CD14-positive monocyte (primary cell): ENCODE measurements around the gene RNASEL. TPM values are rescaled to one million over a fixed set of nuclear protein-coding genes. Genes with fewer than 3 reads are reported as not detected.

Experiments
- DNase-seq, 3 donors: peaks; one replicate each; pipeline ENCODE4 v3.0.0-alpha.2; 2011 to 2022
- H2AFZ ChIP-seq: 2 replicates; pipeline ENCODE4 v1.6.0; 2012; ENCODE audit warnings: mild to moderate bottlenecking, low read depth, low read length, inconsistent platforms; ENCODE audit not compliant: insufficient read depth, poor library complexity, severe bottlenecking
- H3K27ac ChIP-seq, 2 donors: 1 replicate in 1 of 2; 2 replicates in 1 of 2; pipeline ENCODE4 v1.5.1; 2012 to 2013; ENCODE audit warnings: low read length in 2 of 2, control low read depth in 1 of 2, inconsistent platforms in 1 of 2, low read depth in 1 of 2, mild to moderate bottlenecking in 1 of 2
- H3K27me3 ChIP-seq, 2 donors: one replicate each; pipeline versions ENCODE4 v1.6.0 to v1.6.1; 2011 to 2013; ENCODE audit warnings: low read length in 2 of 2; ENCODE audit not compliant: control insufficient read depth in 2 of 2, insufficient read depth in 2 of 2
- H3K36me3 ChIP-seq, 2 donors: replicated peaks in 1 of 2; 1 replicate in 1 of 2; 2 replicates in 1 of 2; pipeline versions ENCODE4 v1.5.1 to v1.6.1; 2012 to 2013; ENCODE audit warnings: low read length in 2 of 2, control low read depth in 1 of 2, inconsistent platforms in 1 of 2, mild to moderate bottlenecking in 1 of 2; ENCODE audit not compliant: insufficient read depth in 2 of 2, control insufficient read depth in 1 of 2
- H3K4me1 ChIP-seq, 2 donors: 1 replicate in 1 of 2; 2 replicates in 1 of 2; pipeline versions ENCODE4 v1.5.1 to v1.6.1; 2012 to 2013; ENCODE audit warnings: low read length in 2 of 2, control low read depth in 1 of 2, inconsistent platforms in 1 of 2, mild to moderate bottlenecking in 1 of 2, moderate library complexity in 1 of 2; ENCODE audit not compliant: insufficient read depth in 2 of 2, control insufficient read depth in 1 of 2
- H3K4me2 ChIP-seq: replicated peaks from 2 replicates; pipeline ENCODE3; 2012; ENCODE audit warnings: low read length, moderate library complexity, mild to moderate bottlenecking; ENCODE audit not compliant: poor library complexity, severe bottlenecking; ENCODE audit errors: extremely low read depth
- H3K4me3 ChIP-seq, 3 experiments: fragments of 200-600 bp in 1 of 3; sonication (generic) in 1 of 3; replicated peaks in 1 of 3; 1 replicate in 2 of 3; 2 replicates in 1 of 3; pipeline ENCODE4 v1.5.1; 2011 to 2013; ENCODE audit warnings: low read length in 3 of 3, mild to moderate bottlenecking in 3 of 3, control low read depth in 2 of 3, low read depth in 2 of 3, inconsistent platforms in 1 of 3, moderate library complexity in 1 of 3
- H3K79me2 ChIP-seq: 2 replicates; pipeline ENCODE4 v1.6.0; 2012; ENCODE audit warnings: mild to moderate bottlenecking, control low read depth, inconsistent platforms, low read length, moderate library complexity; ENCODE audit not compliant: insufficient read depth
- H3K9ac ChIP-seq: 2 replicates; pipeline ENCODE4 v1.6.0; 2017; ENCODE audit warnings: low read length, mild to moderate bottlenecking; ENCODE audit not compliant: insufficient read depth, poor library complexity, severe bottlenecking
- H3K9me3 ChIP-seq, 2 donors: replicated peaks in 1 of 2; 1 replicate in 1 of 2; 2 replicates in 1 of 2; pipeline versions ENCODE4 v1.5.1 to v1.6.1; 2012 to 2013; ENCODE audit warnings: low read length in 2 of 2, control low read depth in 1 of 2; ENCODE audit not compliant: control insufficient read depth in 1 of 2, insufficient read depth in 1 of 2
- H4K20me1 ChIP-seq: 2 replicates; pipeline ENCODE4 v1.6.0; 2012; ENCODE audit warnings: mild to moderate bottlenecking, low read length, control low read depth, moderate library complexity; ENCODE audit not compliant: insufficient read depth
- H3K27ac Mint-ChIP-seq, 7 donors: one replicate each; pipeline ENCODE4 v1.8.0; 2020; ENCODE audit warnings: mild to moderate bottlenecking in 7 of 7, mixed read lengths in 7 of 7, moderate library complexity in 6 of 7, inconsistent platforms in 2 of 7
- H3K27me3 Mint-ChIP-seq, 3 donors: one replicate each; pipeline ENCODE4 v1.8.0; 2021 to 2022; ENCODE audit warnings: low read depth in 3 of 3, mild to moderate bottlenecking in 3 of 3, mixed read lengths in 3 of 3, moderate library complexity in 3 of 3, inconsistent platforms in 1 of 3
- H3K36me3 Mint-ChIP-seq, 2 donors: one replicate each; pipeline ENCODE4 v1.8.0; 2020; ENCODE audit warnings: mixed read lengths in 2 of 2, inconsistent platforms in 1 of 2, mild to moderate bottlenecking in 1 of 2
- H3K4me1 Mint-ChIP-seq: one replicate; pipeline ENCODE4 v1.8.0; 2020; ENCODE audit warnings: mild to moderate bottlenecking, mixed read lengths
- H3K4me3 Mint-ChIP-seq, 2 donors: one replicate each; pipeline ENCODE4 v1.8.0; 2020; ENCODE audit warnings: mild to moderate bottlenecking in 2 of 2, mixed read lengths in 2 of 2, moderate library complexity in 1 of 2
- H3K9me3 Mint-ChIP-seq, 7 donors: one replicate each; pipeline ENCODE4 v1.8.0; 2020 to 2022; ENCODE audit warnings: mixed read lengths in 7 of 7, mild to moderate bottlenecking in 6 of 7, moderate library complexity in 6 of 7, inconsistent platforms in 2 of 7
- CTCF ChIP-seq: fragments of 200-600 bp; IDR thresholded peaks from one replicate; pipeline ENCODE4 v1.8.0; 2022; ENCODE audit warnings: antibody characterized with exemption, mild to moderate bottlenecking
- WGBS: methylation state at CpG from one replicate; pipeline ENCODE4 v1.1.5; 2013; ENCODE audit warnings: missing lambda C conversion rate; ENCODE audit not compliant: insufficient coverage; 5-methylcytosine and 5-hydroxymethylcytosine counted together
- intact Hi-C, 2 donors: fragments of 100-400 bp; cut with micrococcal nuclease; formaldehyde crosslinking; loops; one replicate each; pipeline versions ENCODE4 v1.15.0 to v1.15.1; 2023
- polyA plus RNA-seq, 3 donors: library from polyadenylated mRNA; depleted of rRNA in 1 of 3; unstranded in 2 of 3; stranded (reverse) in 1 of 3; fragments of 300-500 nt in 2 of 3; fragments of >200 nt in 1 of 3; fragmentation: Illumina TruSeq in 2 of 3; gene quantifications; 1 replicate in 2 of 3; 2 replicates in 1 of 3; pipeline ENCODE4 v1.2.3, GENCODE V29; 2012 to 2021

RNASEL gene
- polyA plus RNA-seq, 3 donors = 6.9 to 12.3 (median 7.9) TPM

DNA sequence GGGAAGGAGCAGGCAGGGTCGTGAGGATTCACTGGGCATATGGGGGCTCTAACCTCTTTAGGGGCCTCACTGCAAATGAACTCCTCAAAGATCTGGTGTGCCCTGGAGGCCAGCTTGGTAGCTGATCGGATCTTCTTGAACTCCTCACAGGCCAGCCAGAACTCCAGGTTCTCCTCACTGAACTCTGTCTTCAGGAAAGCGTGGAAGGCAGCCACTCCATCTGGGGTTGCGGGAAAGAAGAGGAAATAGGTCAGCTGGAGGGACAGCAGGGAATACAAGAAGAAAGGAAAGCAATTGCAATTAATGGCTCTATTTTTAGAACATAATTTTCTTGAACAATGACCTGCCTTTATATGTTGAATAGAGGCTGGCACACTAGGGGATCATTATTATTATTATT, 12.9 kb upstream of the RNASEL start:
- Mint-ChIP-seq H3K9me3 (peaks cover 0 to 2% (median 0%) of the 10 kb centered on the region in 7 donors), H3K27me3 (peaks cover 9 to 14% (median 13%) of the 10 kb centered on the region in 3 donors), H3K4me1 (peaks cover 19% of the 10 kb centered on the region), H3K4me3 (no peak overlapping the region), H3K36me3 (peaks cover 0 to 3% of the 10 kb centered on the region in 2 donors), H3K27ac (no peak overlapping the region)
- H3K36me3 ChIP-seq = no peaks in the 10 kb centered on the region
- peaks cover 13 to 43% of the 10 kb centered on the region in 2 donors for H3K27me3 ChIP-seq
- H3K4me2 ChIP-seq = no peak overlapping the region
- no peaks in the 10 kb centered on the region for H4K20me1 ChIP-seq
- H3K79me2 ChIP-seq = no peaks in the 10 kb centered on the region
- no peaks in the 10 kb centered on the region for H3K9me3 ChIP-seq
- no peak for DNase-seq
- peaks cover 11 to 13% of the 10 kb centered on the region in 2 donors for H3K4me1 ChIP-seq
- intact Hi-C loops = loop anchor here (2.0 to 10.0 kb wide), 4 partner anchors 180 to 517 kb away; partner anchors contain the start of genes DHX9 (in 1 of the 2) and NPL (in 1 of the 2)
- no peak overlapping the region for H2AFZ ChIP-seq
- H3K27ac ChIP-seq = no peak overlapping the region
- no peak for TF ChIP-seq CTCF
- no peak overlapping the region for H3K9ac ChIP-seq
- WGBS = 100% methylated on average over 1 of the region's 4 CpGs
- H3K4me3 ChIP-seq = no peak overlapping the region

DNA sequence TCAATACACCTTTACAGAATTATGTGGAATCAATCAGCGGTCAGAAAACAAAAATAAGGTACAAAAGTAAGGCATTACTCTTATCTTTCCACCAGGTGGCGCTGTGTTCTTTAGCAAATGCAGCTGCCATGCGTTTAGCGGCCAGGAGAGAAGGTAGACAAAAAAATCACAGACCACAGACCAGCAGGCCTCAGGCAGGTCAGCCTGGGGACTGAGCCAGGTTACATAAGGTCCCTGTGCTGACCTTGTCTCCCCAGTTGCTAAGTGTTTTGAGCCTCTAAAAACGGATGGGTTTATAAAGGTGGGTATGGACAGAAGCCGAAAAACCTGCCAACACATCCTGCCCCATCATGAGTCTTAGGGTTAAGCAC, 12.3 kb upstream of the RNASEL start:
- H4K20me1 ChIP-seq = no peaks in the 10 kb centered on the region
- H3K36me3 ChIP-seq = no peaks in the 10 kb centered on the region
- 0% methylated on average over 2 of the region's 6 CpGs for WGBS
- H3K9me3 ChIP-seq = no peaks in the 10 kb centered on the region
- Mint-ChIP-seq H3K27me3 (peaks cover 8 to 14% (median 13%) of the 10 kb centered on the region in 3 donors), H3K4me3 (no peak overlapping the region), H3K9me3 (peaks cover 0 to 2% (median 0%) of the 10 kb centered on the region in 7 donors), H3K27ac (no peak overlapping the region), H3K4me1 (peaks cover 19% of the 10 kb centered on the region), H3K36me3 (peaks cover 0 to 3% of the 10 kb centered on the region in 2 donors)
- peaks cover 11 to 13% of the 10 kb centered on the region in 2 donors for H3K4me1 ChIP-seq
- DNase-seq = peak; percentile 68 to 76 (median 75)
- no peak overlapping the region for H3K4me2 ChIP-seq
- H3K79me2 ChIP-seq = no peaks in the 10 kb centered on the region
- peaks cover 13 to 39% of the 10 kb centered on the region in 2 donors for H3K27me3 ChIP-seq
- TF ChIP-seq CTCF = peak; percentile 85
- no peak overlapping the region for H3K4me3 ChIP-seq
- no peak overlapping the region for H3K9ac ChIP-seq
- H3K27ac ChIP-seq = no peak overlapping the region
- H2AFZ ChIP-seq = no peak overlapping the region
- intact Hi-C loops = loop anchor here (2.0 to 10.0 kb wide), 4 partner anchors 181 to 517 kb away; partner anchors contain the start of genes DHX9 (in 1 of the 2) and NPL (in 1 of the 2)
